GM23248 (cell line): ENCODE results near the gene GDI1. TPM values are rescaled to one million over a fixed set of nuclear protein-coding genes. Genes with fewer than 3 reads are reported as not detected.

Source experiments
- DNase-seq: peaks from one replicate; pipeline ENCODE4 v3.0.0-alpha.2; 2015
- H2AFZ ChIP-seq: fragments of 200-600 bp; sonication (generic); 2 replicates; pipeline ENCODE4 v1.6.1; 2016; ENCODE audit warnings: antibody characterized with exemption
- H3F3A ChIP-seq: fragments of 200-600 bp; sonication (generic); 2 replicates; pipeline ENCODE4 v1.6.1; 2016; ENCODE audit warnings: mild to moderate bottlenecking, antibody characterized with exemption, mixed run types; ENCODE audit not compliant: insufficient read depth
- H3K27ac ChIP-seq: fragments of 200-600 bp; sonication (generic); 2 replicates; pipeline ENCODE4 v1.5.1; 2016; ENCODE audit warnings: mild to moderate bottlenecking
- H3K27me3 ChIP-seq: fragments of 200-600 bp; sonication (generic); replicated peaks from 2 replicates; pipeline ENCODE4 v1.6.1; 2016; ENCODE audit warnings: mild to moderate bottlenecking; ENCODE audit not compliant: insufficient read depth
- H3K36me3 ChIP-seq: fragments of 200-600 bp; sonication (generic); 2 replicates; pipeline ENCODE4 v1.6.1; 2016; ENCODE audit warnings: low read depth, mild to moderate bottlenecking
- H3K4me1 ChIP-seq: fragments of 200-600 bp; sonication (generic); 2 replicates; pipeline ENCODE4 v1.6.1; 2016; ENCODE audit warnings: mild to moderate bottlenecking; ENCODE audit not compliant: insufficient read depth
- H3K4me2 ChIP-seq: fragments of 200-600 bp; sonication (generic); one replicate; pipeline ENCODE4 v1.6.1; 2016; ENCODE audit warnings: mild to moderate bottlenecking; ENCODE audit not compliant: unreplicated experiment
- H3K4me3 ChIP-seq: fragments of 200-600 bp; sonication (generic); 2 replicates; pipeline ENCODE4 v1.5.1; 2016; ENCODE audit warnings: mild to moderate bottlenecking
- H3K79me2 ChIP-seq: fragments of 200-600 bp; sonication (generic); 2 replicates; pipeline ENCODE4 v1.6.1; 2016; ENCODE audit warnings: mild to moderate bottlenecking; ENCODE audit not compliant: insufficient read depth
- H3K9ac ChIP-seq: fragments of 200-600 bp; sonication (generic); 2 replicates; pipeline ENCODE4 v1.6.1; 2016; ENCODE audit warnings: mild to moderate bottlenecking
- H3K9me2 ChIP-seq: fragments of 200-600 bp; sonication (generic); 2 replicates; pipeline ENCODE4 v1.6.1; 2016; ENCODE audit warnings: mixed run types, mild to moderate bottlenecking, moderate library complexity; ENCODE audit not compliant: insufficient read depth
- H3K9me3 ChIP-seq: fragments of 200-600 bp; sonication (generic); one replicate; pipeline ENCODE4 v1.6.1; 2017; ENCODE audit warnings: low read depth
- H4K20me1 ChIP-seq: fragments of 200-600 bp; sonication (generic); 2 replicates; pipeline ENCODE4 v1.6.0; 2016; ENCODE audit not compliant: insufficient read depth
- EZH2 ChIP-seq: fragments of 200-600 bp; sonication (generic); IDR thresholded peaks from 2 replicates; pipeline ENCODE4 v1.6.1; 2018; ENCODE audit warnings: antibody characterized with exemption, mild to moderate bottlenecking; ENCODE audit not compliant: insufficient read depth, poor library complexity, severe bottlenecking
- EZH2phosphoT487 ChIP-seq: fragments of 200-600 bp; sonication (generic); IDR thresholded peaks from 2 replicates; pipeline ENCODE4 v1.6.1; 2018; ENCODE audit warnings: antibody characterized with exemption, moderate library complexity, mild to moderate bottlenecking, low read depth; ENCODE audit not compliant: insufficient read depth
- WGBS, 2 experiments: methylation state at CpG; one replicate each; pipeline ENCODE4 v1.1.6; 2015 to 2017; ENCODE audit warnings: low lambda C conversion rate in 2 of 2, low coverage in 1 of 2; ENCODE audit errors: missing lambda C conversion rate in 2 of 2; 5-methylcytosine and 5-hydroxymethylcytosine counted together
- in situ Hi-C: fragments of 300-500 bp; cut with MboI; formaldehyde crosslinking; loops from 2 replicates; pipeline ENCODE4 v1.15.0; 2020
- polyA plus RNA-seq: library from polyadenylated mRNA; unstranded; fragments of >200 nt; fragmentation: Nextera tagmentation; extraction: Ambion mirVana; gene quantifications from 2 replicates; pipeline ENCODE4 v1.2.1, GENCODE V29; 2016
- total RNA-seq: library from RNA; depleted of rRNA; stranded (reverse); fragments of >200 nt; shearing (Covaris generic); gene quantifications from 2 replicates; pipeline ENCODE4 v1.2.3, GENCODE V29; 2014

GDI1 gene
- total and polyA plus RNA-seq, 2 experiments from 2014 or later: 87.1 to 196 TPM

GRCh38 chrX:154413142-154413541 is 23.8 kb upstream of the GDI1 start:
- Histone ChIP-seq H3K36me3 (no peaks in the 10 kb centered on the region), H3F3A (no peaks in the 10 kb centered on the region), H3K4me2 (no peak overlapping the region), H3K27me3 (no peaks in the 10 kb centered on the region), H3K9me2 (no peaks in the 10 kb centered on the region), H3K9ac (no peak overlapping the region), H3K27ac (no peak overlapping the region), H2AFZ (no peak overlapping the region), H4K20me1 (no peaks in the 10 kb centered on the region), H3K9me3 (no peaks in the 10 kb centered on the region), H3K4me1 (peaks cover 6% of the 10 kb centered on the region; the same call in 1 of the 2 replicates), H3K79me2 (peaks cover 21% of the 10 kb centered on the region), H3K4me3 (no peak overlapping the region)
- no peak for DNase-seq
- 37 to 43% methylated on average over 3 to 6 of the region's 8 CpGs for WGBS, 2 experiments
- no peak for TF ChIP-seq EZH2phosphoT487
- TF ChIP-seq EZH2: no peak
- in situ Hi-C loops: no loop called here

- H3K27me3 ChIP-seq: no peaks in the 10 kb centered on the region
- peaks cover 4% of the 10 kb centered on the region; the same call in 1 of the 2 replicates for H3K4me1 ChIP-seq
- no peaks in the 10 kb centered on the region for H3K36me3 ChIP-seq
- 78 to 82% methylated on average over 5 to 7 of the region's 7 CpGs for whole genome bisulfite sequencing, 2 experiments
- H3K27ac ChIP-seq: no peak overlapping the region
- no peaks in the 10 kb centered on the region for H3F3A ChIP-seq
- H3K9ac ChIP-seq: no peak overlapping the region
- no peaks in the 10 kb centered on the region for H3K9me3 ChIP-seq
- TF ChIP-seq EZH2phosphoT487 (no peak), EZH2 (no peak)
- H3K79me2 ChIP-seq: no peaks in the 10 kb centered on the region
- H3K9me2 ChIP-seq: no peaks in the 10 kb centered on the region
- H4K20me1 ChIP-seq: no peaks in the 10 kb centered on the region
- DNase-seq: no peak
- in situ Hi-C loops: no loop called here
- H3K4me3 ChIP-seq: no peak overlapping the region
- H3K4me2 ChIP-seq: no peak overlapping the region
- no peak overlapping the region for H2AFZ ChIP-seq
Observed at GRCh38 chrX:154417157-154417556, 19.8 kb upstream of the GDI1 start.

- no peaks in the 10 kb centered on the region for H3K79me2 ChIP-seq
- no peaks in the 10 kb centered on the region for H3K36me3 ChIP-seq
- no peak overlapping the region for H3K27ac ChIP-seq
- WGBS, 2 experiments: 98 to 99% methylated on average over 8 of the region's 8 CpGs
- H3F3A ChIP-seq: no peaks in the 10 kb centered on the region
- no peak overlapping the region for H3K9ac ChIP-seq
- no peak overlapping the region for H3K4me3 ChIP-seq
- H3K9me3 ChIP-seq: no peaks in the 10 kb centered on the region
- H3K4me2 ChIP-seq: no peak overlapping the region
- no peak overlapping the region for H2AFZ ChIP-seq
- TF ChIP-seq EZH2phosphoT487: no peak
- no peak for TF ChIP-seq EZH2
- H3K4me1 ChIP-seq: no peaks in the 10 kb centered on the region
- DNase-seq: no peak
- H4K20me1 ChIP-seq: no peaks in the 10 kb centered on the region
- no peaks in the 10 kb centered on the region for H3K9me2 ChIP-seq
- H3K27me3 ChIP-seq: no peaks in the 10 kb centered on the region
- in situ Hi-C loops: no loop called here
Observed at GRCh38 chrX:154419189-154419588, 17.8 kb upstream of the GDI1 start.

- H2AFZ ChIP-seq: no peak overlapping the region
- H3K4me1 ChIP-seq: no peaks in the 10 kb centered on the region
- H3K79me2 ChIP-seq: no peaks in the 10 kb centered on the region
- no peak for TF ChIP-seq EZH2phosphoT487
- no peak for TF ChIP-seq EZH2
- H3K36me3 ChIP-seq: no peaks in the 10 kb centered on the region
- no peak overlapping the region for H3K4me2 ChIP-seq
- H3K4me3 ChIP-seq: no peak overlapping the region
- H3F3A ChIP-seq: no peaks in the 10 kb centered on the region
- DNase-seq: no peak
- no peaks in the 10 kb centered on the region for H3K27me3 ChIP-seq
- H4K20me1 ChIP-seq: no peaks in the 10 kb centered on the region
- H3K9me3 ChIP-seq: no peaks in the 10 kb centered on the region
- 78 to 92% methylated on average over 5 to 14 of the region's 19 CpGs for WGBS, 2 experiments
- no peak overlapping the region for H3K9ac ChIP-seq
- H3K9me2 ChIP-seq: no peaks in the 10 kb centered on the region
- H3K27ac ChIP-seq: no peak overlapping the region
- in situ Hi-C loops: no loop called here
Observed at GRCh38 chrX:154419688-154420401, 17.1 kb upstream of the GDI1 start.

GRCh38 chrX:154420402-154420756 is 16.6 kb upstream of the GDI1 start:
- no peak overlapping the region for H3K9ac ChIP-seq
- WGBS, 2 experiments: 85 to 100% methylated on average over 1 to 10 of the region's 10 CpGs
- H2AFZ ChIP-seq: no peak overlapping the region
- in situ Hi-C loops: no loop called here
- H3K27me3 ChIP-seq: no peaks in the 10 kb centered on the region
- H3K4me2 ChIP-seq: no peak overlapping the region
- H3K36me3 ChIP-seq: no peaks in the 10 kb centered on the region
- no peaks in the 10 kb centered on the region for H3K9me2 ChIP-seq
- H3K4me1 ChIP-seq: no peaks in the 10 kb centered on the region
- H3K9me3 ChIP-seq: no peaks in the 10 kb centered on the region
- H3F3A ChIP-seq: no peaks in the 10 kb centered on the region
- no peaks in the 10 kb centered on the region for H3K79me2 ChIP-seq
- no peak overlapping the region for H3K4me3 ChIP-seq
- no peak overlapping the region for H3K27ac ChIP-seq
- H4K20me1 ChIP-seq: no peaks in the 10 kb centered on the region
- DNase-seq: no peak
- TF ChIP-seq EZH2phosphoT487 (no peak), EZH2 (no peak)
